Astrocyte (in vitro differentiated cells and primary cell): ENCODE measurements around the gene UBE2G2.

ENCODE experiments used
- CTCF ChIP-seq: IDR thresholded peaks from 2 replicates; pipeline ENCODE4 v1.5.1; 2011; ENCODE audit warnings: low read depth, mild to moderate bottlenecking, inconsistent platforms, low read length, moderate library complexity; ENCODE audit not compliant: insufficient read depth
- EZH2 ChIP-seq: IDR thresholded peaks from 2 replicates; pipeline ENCODE4 v1.6.1; 2012; ENCODE audit warnings: mild to moderate bottlenecking, low read length, inconsistent platforms; ENCODE audit not compliant: insufficient read depth

DNA sequence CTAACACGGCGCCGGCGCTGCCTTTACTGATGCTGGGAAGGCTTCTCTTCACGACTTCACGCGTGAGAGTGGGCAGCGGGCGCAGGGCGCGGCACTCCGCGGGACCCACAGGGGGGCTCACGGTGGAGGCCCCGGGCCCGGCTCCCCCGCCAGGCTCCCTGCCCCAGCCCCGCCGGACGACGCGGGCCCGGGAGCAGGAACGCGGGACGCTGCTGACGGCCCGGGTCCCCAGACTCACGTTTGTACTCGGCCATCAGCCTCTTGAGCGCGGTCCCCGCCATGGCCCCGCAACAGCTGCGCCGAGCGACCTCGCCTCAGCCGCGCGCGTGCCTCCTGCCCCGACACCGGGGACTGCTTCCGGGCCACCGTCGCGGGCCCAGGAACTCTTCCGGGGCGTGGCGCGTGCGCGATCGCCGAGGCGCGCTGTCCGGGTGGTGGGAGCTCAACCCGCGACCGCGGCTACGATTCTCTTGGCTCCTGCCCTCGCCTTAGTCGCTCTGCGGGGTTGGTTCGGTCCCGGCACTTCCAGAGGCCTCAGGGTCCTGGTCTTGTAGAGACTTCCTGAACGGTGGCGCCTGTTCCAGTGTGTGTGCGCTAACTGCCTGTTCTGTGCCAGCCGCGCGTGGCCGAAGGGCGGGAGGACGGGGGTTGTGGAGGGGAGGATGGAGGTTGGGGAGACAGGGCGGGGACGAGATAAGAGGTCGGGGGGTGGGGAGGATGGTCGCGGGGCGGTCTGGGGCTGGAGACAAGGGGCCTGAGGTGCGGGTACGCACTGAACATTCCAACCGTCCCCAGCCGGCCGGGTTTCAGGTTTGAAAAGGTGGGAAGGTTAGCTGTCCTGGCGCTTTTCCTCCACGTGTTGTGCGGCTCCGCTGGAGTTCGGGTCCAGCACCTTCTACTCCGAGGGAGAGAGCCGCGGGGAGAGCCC is at the start of gene UBE2G2:
- TF ChIP-seq CTCF = no peak
- no peak for TF ChIP-seq EZH2
